ENCODE measurements around the gene RUFY1.

The RUFY1 gene

DNA sequence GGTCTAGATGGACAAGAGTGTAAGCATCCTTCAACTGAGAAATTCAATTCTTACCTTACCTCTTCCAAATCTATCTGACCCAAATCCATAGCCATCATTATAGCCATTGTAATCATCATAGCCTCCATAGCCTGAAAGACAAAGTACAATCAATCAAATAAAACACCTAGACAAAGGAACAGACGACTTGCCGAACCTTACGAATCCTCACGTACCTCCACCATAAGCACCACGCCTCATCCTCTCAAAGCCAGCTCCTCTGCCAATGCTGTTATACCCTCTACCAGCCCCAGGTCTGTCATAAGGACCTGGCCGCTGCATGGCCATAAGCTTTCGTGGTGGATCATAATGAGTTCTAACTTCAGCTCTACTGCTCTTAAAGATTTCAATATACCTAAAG is 67.6 kb downstream of the RUFY1 start:
- ChIA-PET CTCF (interaction anchor here (1.0 kb wide), 1 partner anchor 84 kb away, joined by 4 read pairs; no protein-coding TSS in a partner anchor), POLR2A (no interaction called here)
- DNase-seq (ENCODE audit: low read depth, low spot score) = no peak
- TF ChIP-seq, protein P1, sequence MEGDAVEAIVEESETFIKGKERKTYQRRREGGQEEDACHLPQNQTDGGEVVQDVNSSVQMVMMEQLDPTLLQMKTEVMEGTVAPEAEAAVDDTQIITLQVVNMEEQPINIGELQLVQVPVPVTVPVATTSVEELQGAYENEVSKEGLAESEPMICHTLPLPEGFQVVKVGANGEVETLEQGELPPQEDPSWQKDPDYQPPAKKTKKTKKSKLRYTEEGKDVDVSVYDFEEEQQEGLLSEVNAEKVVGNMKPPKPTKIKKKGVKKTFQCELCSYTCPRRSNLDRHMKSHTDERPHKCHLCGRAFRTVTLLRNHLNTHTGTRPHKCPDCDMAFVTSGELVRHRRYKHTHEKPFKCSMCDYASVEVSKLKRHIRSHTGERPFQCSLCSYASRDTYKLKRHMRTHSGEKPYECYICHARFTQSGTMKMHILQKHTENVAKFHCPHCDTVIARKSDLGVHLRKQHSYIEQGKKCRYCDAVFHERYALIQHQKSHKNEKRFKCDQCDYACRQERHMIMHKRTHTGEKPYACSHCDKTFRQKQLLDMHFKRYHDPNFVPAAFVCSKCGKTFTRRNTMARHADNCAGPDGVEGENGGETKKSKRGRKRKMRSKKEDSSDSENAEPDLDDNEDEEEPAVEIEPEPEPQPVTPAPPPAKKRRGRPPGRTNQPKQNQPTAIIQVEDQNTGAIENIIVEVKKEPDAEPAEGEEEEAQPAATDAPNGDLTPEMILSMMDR (IDR thresholded peaks at IDR 0.05; ENCODE audit: insufficient read depth, low read length, missing control alignments) = no peak
- H3K4me3 ChIP-seq (ENCODE audit: low read depth, low read length) = no peak overlapping the region

DNA sequence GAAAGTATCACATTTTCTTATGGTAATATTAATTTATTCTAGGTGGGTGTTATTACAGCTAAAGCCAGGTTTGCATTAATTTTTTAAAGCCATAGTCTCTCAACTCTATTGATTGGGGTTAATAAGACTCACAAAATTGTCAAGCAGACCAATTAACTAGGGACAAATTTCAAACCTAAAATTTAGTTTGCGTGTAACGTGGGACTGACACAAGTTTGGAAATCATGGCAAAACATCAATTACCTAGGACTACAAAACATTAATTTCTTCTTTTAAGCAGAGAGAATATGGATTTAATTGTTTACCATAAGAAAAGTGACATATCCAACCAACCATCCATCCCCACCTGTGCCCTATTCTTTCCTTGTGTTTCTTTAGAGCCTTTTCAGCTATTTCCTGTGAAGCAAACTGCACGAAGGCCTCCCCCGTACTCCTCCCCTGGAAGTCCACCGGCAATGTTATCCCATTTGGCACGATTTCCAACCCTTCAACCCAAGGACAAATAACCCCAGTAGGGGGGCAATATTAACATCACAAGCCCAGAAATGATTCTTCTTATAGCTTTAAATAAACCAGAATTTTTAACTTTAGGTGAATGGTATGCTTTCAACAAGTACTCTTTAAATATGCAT is 68.7 kb downstream of the RUFY1 start:
- peak overlapping the region; percentile 73 for H3K4me3 ChIP-seq (ENCODE audit: low read depth, low read length)
- ChIA-PET POLR2A (interaction anchor here (0.6 kb wide), 1 partner anchor 76 kb away, joined by 3 read pairs; no protein-coding TSS in a partner anchor), CTCF (interaction anchor here (0.8 to 5.2 kb wide), 2 partner anchors 6 to 174 kb away, joined by 3 to 54 read pairs; no protein-coding TSS in a partner anchor)
- no peak for DNase-seq (ENCODE audit: low read depth, low spot score)
- TF ChIP-seq, protein P1 (IDR thresholded peaks at IDR 0.05; ENCODE audit: insufficient read depth, low read length, missing control alignments) = no peak

DNA sequence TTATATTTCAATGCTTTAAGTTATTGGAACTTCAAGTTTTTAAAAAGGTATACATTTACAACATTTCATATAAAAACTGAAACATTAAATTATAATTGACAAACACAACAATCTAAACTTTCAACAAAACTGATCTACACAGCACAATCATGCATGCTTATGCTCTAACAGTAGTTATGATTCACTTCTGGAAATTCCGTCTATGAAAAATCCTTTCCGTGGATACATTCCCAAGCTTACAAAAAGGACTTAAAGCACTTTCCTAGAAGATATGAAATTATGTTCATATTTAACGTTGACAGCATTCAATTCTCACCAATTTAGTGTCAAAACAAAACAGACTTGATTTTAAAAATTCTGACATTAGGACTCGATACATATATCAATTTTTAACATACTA is 69.4 kb downstream of the RUFY1 start:
- POLR2A ChIA-PET = interaction anchor here (0.6 kb wide), 1 partner anchor 75 kb away, joined by 3 read pairs; no protein-coding TSS in a partner anchor
- CTCF ChIA-PET = interaction anchor here (2.8 to 5.2 kb wide), 2 partner anchors 7 to 11 kb away, joined by 6 to 54 read pairs; no protein-coding TSS in a partner anchor
- DNase-seq (ENCODE audit: low read depth, low spot score) = no peak
- TF ChIP-seq, protein P1 (IDR thresholded peaks at IDR 0.05; ENCODE audit: insufficient read depth, low read length, missing control alignments) = no peak
- peak overlapping the region; percentile 73 for H3K4me3 ChIP-seq (ENCODE audit: low read depth, low read length)

DNA sequence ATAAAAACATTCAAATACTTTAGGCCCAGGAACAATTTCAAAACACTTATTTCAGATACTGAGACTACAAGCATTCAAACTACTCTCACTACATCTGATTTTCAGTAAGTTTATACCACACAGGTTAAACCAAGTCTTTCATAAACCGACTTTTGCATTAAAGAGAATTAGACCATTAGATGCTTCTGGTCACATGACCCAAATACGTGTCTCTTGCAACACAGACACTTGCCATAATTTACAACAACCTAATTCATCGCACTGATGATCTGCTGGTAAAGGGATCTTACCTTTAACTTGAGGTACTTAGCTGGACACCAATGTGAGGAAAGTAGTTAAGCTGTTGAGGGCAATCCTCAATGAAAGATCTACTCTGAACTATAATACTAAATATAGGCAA is 69.9 kb downstream of the RUFY1 start:
- POLR2A ChIA-PET = no interaction called here
- H3K4me3 ChIP-seq (ENCODE audit: low read depth, low read length) = peak overlapping the region; percentile 73
- CTCF ChIA-PET = interaction anchor here (1.3 to 5.2 kb wide), 3 partner anchors 7 to 17 kb away, joined by 3 to 54 read pairs (median 6); no protein-coding TSS in a partner anchor
- TF ChIP-seq, protein P1 (IDR thresholded peaks at IDR 0.05; ENCODE audit: insufficient read depth, low read length, missing control alignments) = no peak
- DNase-seq (ENCODE audit: low read depth, low spot score) = no peak

DNA sequence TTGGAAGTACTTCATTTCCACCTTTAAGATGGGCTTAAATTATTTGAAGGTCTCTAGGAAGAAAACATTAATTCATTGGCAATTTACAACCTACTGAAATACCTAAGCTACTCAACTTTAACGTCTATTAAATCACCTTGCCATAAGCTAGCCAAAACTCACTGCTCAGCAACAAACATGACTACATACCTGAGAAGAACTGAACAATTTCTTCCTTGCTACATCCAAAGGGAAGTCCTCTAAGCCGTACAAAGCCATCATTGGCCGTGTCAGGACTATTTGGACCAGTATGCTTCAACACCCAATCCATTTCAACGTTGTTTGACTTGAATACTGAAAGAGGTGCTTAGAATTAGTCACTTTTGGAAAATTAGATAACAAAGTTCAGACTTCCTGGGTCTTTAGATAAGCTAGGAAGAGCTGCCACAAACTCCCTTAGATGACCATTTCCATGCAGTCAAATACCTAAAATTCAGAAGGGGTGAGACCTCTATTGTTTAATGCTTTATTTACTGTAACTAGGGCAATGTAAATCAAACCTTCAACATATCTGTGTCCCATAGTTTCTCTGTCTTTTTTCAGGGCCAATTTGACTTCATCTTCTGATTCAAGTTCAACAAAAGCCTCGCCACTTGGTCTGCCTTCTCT is 70.5 kb downstream of the RUFY1 start:
- CTCF ChIA-PET = interaction anchor here (1.3 to 5.2 kb wide), 3 partner anchors 8 to 18 kb away, joined by 3 to 54 read pairs (median 6); no protein-coding TSS in a partner anchor
- H3K4me3 ChIP-seq (ENCODE audit: low read depth, low read length) = peak overlapping the region; percentile 73
- DNase-seq (ENCODE audit: low read depth, low spot score) = no peak
- POLR2A ChIA-PET = no interaction called here
- TF ChIP-seq, protein P1 (IDR thresholded peaks at IDR 0.05; ENCODE audit: insufficient read depth, low read length, missing control alignments) = no peak

All from AG04449 (cell line).